ENCODE data around the gene CFAP54. TPM values are rescaled to one million over a fixed set of nuclear protein-coding genes. Genes with fewer than 3 reads are reported as not detected.
"Not testable (repeated sequence)": the region's sequence is repeated elsewhere in the genome, so short reads cannot be mapped to it uniquely, and the experiment has no call there.

CFAP54 gene
- total RNA-seq, 1 experiment from 2014 or later, result 3.4 TPM

- peak; percentile 41 for DNase-seq (ENCODE audit: low read depth)
Measured at GRCh38 chr12:96514328-96514727, 25.0 kb downstream of the CFAP54 start.

DNA sequence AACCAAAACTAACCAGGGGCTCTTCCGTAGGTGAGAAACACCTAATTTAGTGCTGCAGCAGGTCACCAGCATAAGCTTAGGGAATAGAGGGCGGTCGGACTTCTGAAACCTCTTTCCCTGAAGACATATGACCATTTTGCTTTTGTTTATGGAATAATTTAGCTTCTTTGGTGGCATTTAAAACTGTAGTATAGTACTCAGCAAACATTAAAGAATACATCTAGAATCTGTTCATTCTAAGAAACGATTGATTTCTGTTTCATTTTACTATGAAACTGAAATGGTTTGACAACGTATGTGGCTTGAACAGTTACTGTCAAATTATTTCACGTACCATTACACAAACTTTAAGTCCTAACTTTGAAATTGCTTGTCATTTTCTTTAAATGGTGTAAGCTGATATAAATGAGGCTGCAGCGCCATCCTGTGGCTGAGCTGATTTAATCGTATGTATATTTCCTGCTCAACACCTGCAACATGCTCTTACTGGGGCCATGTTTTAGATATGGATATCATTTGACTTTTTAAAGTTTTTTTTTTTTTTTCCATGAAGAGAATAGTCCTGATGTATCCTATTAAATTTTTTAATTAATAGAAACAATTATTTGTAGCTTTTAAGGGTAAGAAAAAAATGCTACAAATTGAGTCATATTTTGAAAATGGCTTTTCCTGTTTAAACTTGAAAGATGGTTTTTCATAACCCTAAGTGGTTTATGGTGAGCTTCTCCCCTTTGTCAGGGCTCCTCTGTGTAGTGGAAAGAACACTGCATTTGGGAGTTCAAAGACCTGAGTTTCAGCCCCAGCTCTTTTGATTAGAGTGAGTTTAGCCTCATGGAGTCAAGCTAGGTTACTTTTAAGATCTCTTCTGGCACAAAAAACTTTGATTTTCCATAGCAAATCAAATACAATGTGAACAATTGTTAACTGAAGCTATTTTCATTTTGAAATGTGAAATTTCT, 27.4 kb downstream of the CFAP54 start:
- DNase-seq (ENCODE audit: low read depth), result peak; percentile 71

GRCh38 chr12:96520767-96521166, 31.4 kb downstream of the CFAP54 start:
- DNase-seq (ENCODE audit: low read depth), result no peak

DNA sequence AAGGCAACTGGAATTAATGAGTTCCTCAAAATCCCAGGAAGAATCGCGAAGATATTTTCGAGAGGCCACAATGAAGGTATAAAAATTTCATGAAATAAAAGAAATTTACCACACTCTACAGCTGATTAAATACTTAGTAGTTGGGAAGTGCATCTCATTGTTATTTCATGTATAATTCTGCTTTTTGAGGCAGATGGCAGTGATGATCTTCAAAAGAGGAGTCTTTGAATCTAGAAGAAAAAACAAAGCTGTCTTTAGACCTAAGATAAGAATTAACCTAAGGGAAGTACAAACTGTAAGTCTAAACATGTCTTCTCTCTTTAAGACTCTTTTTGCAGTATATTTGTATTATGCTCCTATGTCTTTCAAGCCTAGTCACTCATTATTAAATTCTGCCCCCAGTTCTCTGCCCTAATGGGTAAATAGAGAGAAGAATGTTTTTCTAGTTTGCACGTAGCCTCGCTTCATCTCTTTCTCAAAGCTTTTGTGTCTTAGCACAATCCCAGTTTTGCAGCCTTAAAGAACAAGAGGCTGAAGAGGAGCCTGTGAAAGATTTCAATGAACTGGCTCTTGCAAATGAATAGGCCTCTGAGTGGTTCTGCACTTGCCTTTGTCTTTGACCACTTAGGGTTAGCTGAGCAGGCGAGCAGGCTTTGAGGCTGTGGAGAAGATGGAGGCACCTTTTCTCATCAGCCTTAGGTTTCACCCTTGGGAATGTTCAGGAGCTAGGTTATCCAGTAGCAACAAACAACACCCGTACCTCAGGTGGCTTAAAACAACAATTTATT, 32.7 kb downstream of the CFAP54 start:
- no peak for DNase-seq (ENCODE audit: low read depth)

- no peak for DNase-seq (ENCODE audit: low read depth)
Measured at GRCh38 chr12:96522690-96523089, 33.3 kb downstream of the CFAP54 start.

DNA sequence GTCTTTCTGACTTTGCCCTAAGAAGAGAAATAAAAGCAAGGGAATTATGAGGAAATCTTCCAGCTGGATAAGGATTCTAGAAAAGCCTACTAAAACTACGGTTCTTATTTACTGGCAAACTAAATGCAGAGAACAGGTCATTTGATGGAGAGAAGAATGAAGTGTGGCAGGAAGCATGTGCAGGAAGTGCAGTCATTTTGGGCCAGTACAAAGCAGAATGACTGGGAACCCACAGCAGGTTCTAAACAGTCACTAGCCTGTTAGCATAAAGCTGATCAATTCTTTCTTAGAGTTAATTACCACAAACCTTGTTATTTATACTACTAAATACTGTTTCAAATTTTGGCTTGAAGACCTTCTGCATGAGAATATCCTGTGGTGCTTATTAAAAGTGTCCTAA, 36.7 kb downstream of the CFAP54 start:
- no peak for DNase-seq (ENCODE audit: low read depth)

- no peak for DNase-seq (ENCODE audit: low read depth)
Measured at GRCh38 chr12:96529912-96530311, 40.5 kb downstream of the CFAP54 start.

DNA sequence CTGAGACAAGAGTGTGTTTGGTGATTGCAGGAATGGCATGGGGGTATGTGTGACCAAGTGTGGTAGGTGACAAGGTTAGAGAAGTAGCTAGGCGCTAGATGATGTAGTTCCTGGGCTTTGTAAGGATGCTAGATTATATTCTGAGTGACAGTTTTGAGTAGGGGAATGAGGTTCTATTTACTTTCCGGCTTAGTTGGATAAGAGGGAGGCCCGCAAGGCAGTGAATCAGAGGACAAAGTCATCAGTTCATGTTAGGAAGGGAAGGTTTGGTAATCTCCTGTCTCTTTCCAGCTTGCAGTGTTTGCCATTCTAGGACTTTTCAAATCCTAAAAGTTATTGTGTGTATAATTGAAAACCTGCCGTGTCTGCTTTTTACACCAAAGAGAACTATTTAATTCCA, 45.0 kb downstream of the CFAP54 start:
- DNase-seq (ENCODE audit: low read depth), result no peak

DNA sequence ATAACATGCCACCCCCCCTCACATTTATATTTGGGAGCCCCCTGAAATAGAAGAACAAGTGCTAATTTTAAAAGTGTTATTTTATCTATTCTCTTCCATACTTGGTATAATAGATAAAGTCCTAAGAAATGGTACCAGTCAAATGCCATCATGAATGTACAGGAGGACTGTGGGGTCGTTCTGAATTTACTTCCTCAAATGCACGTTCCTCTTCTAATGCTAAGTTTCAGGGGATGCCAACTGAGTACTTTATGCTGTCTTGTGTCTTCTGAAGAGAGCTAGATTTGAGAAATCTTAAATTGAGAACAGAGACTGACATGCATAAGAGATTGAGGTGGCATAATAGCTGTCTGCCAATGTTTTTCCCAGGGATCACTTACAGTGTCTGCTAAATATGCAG, 59.0 kb downstream of the CFAP54 start:
- DNase-seq (ENCODE audit: low read depth), result no peak

GRCh38 chr12:96549341-96549740, 60.0 kb downstream of the CFAP54 start:
- DNase-seq (ENCODE audit: low read depth), result no peak

- no peak for DNase-seq (ENCODE audit: low read depth)
Measured at GRCh38 chr12:96570579-96570978, 81.2 kb downstream of the CFAP54 start.

GRCh38 chr12:96571101-96571862, 81.9 kb downstream of the CFAP54 start:
- DNase-seq (ENCODE audit: low read depth), result no peak

DNA sequence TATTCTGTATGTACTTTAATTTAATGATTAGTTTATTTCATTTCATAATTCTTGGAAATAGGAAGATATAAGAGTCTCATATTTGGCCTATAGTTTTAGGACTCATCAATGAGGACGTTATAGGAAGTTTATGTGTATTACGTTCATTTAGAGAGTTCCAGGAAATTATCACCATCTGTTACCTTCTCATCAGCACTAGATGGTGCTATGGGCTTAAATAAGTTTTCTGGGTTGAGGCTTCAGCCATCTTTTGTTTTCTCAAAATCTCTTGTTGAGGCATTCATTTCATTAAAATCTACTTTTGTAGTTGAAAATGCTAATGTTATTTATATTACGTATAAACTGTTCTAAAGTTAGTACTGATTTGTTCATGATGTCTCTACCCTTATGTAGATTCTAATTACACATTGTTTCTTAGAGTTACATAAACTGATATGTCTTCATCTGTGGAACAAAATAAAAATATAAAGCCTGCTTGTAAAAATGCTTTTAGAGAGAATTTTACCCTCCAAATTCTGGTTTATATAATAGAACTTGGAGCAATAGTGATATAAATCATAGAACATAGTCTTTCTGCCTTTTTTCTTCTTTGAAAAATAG, 89.2 kb downstream of the CFAP54 start:
- DNase-seq (ENCODE audit: low read depth), result peak; percentile 67

DNA sequence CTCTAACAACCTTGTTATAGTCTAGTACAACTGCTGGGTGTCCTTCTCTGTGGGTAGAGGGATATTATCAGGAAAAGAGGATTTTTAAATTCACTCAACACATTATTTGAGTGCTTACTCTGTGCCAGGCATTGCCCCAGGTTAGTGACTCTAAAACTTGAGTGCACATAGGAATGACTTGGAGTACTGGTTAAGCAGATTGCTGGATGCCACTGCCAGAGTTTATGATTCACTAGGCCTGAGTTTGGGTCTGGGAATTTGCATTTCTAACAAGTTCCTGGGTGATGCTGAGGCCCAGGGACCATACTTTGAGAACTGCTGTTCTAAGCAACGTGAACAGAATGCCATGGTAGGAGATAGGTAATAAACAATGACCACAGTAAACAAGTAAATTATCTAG, 96.6 kb downstream of the CFAP54 start:
- no peak for DNase-seq (ENCODE audit: low read depth)

- DNase-seq (ENCODE audit: low read depth), result peak; percentile 59
Measured at GRCh38 chr12:96587691-96588090, 98.3 kb downstream of the CFAP54 start.

- peak; percentile 51 for DNase-seq (ENCODE audit: low read depth)
Measured at GRCh38 chr12:96590970-96591369, 101.6 kb downstream of the CFAP54 start.

- not testable (repeated sequence) for DNase-seq (ENCODE audit: low read depth)
Measured at GRCh38 chr12:96604374-96604773, 115.0 kb downstream of the CFAP54 start.

DNA sequence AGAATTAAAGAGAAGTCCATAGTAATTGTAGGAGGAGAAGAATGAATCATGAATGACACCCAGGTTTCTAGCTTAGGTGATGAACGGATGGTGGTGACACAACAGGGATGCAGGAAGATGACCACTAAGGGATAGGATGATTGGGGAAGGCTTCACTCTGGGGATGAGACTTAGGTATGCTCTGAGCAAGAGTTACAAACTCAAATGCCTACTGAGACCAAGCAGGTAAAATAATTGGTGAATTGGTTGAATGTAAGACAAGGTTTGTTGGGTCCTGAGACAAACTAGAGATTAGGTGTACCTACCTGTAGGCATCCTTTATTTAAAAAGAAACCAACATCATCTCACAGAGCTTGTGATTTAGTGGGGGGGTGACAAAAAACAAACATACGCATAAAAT, 116.3 kb downstream of the CFAP54 start:
- DNase-seq (ENCODE audit: low read depth), result no peak

- no peak for DNase-seq (ENCODE audit: low read depth)
Measured at GRCh38 chr12:96606134-96606533, 116.8 kb downstream of the CFAP54 start.

DNA sequence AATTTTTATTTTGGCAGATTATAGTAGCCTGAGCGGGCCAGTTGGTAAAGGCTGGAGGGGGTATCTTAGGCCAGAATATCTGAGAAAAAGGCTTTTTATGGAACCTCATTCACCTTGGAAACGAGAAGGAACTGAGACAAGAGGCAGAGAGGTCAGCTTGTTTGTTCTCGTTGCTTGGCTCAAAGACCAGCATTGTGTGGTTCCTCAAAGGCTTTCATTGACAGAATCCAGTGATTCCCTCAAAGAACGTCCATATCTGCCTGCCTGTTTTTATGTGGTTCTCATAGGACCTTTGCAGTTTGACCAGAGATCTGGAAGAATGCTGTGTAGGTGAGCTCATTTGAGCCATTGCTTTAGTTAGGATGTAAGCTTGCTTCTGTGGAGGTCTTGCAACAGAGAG, 117.3 kb downstream of the CFAP54 start:
- DNase-seq (ENCODE audit: low read depth), result no peak

DNA sequence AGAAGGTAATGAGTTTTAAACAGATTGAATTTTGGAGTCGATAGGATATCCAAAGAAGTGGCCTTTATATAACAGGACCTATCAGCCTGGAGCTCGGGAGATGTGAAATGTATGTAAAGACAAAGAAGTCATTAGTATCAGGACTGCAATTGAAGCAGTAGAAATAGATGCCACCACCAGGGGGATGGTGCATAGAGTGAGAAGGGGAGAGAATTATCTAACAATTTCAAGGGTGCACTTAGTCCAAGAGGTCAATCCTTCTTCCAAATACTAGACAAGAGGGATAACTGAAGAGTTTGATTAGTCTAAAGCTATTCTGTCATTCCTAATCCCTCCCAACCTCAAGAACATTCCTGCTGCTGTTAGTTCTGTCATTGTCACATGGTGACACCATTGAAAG, 127.8 kb downstream of the CFAP54 start:
- peak; percentile 5 for DNase-seq (ENCODE audit: low read depth)

Data from LHCN-M2 (cell line).